ENCODE data around the gene HOXB6.

The HOXB6 gene

GRCh38 chr17:48551214-48551555, 53.6 kb downstream of the HOXB6 start:
- no peak for DNase-seq

- DNase-seq: no peak
Measured at GRCh38 chr17:48550502-48551213, 54.1 kb downstream of the HOXB6 start.

DNA sequence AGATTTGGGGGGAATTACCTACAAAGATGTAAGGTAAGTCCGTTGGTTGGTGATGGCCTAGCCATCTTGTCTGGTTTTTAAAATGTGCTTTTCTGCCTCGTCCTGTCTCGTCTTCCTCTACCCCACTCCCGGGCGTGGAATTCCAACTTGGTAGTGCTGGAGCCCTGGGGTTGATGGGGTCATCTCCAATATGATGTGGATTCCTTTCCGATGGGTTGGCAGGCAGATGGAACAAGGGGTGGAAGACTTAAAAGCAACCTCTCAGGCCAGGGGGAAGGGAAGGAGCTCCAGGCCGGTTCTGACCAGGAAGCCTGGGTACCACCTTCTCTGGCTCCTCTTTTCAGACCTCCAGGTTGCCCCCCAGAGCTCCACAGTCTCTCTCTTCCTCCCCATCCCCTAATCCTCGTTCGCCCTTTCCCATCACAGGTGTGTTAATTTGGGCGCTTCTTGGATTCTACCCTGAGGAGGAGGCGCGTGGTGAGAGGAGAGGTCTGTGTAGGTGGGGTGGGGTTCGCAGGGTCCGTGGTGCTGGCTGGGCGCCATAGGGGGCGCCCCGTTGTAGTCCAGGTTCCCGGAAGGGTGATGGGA, 54.8 kb downstream of the HOXB6 start:
- no peak for DNase-seq

GRCh38 chr17:48549281-48549630, 55.5 kb downstream of the HOXB6 start:
- no peak for DNase-seq

DNA sequence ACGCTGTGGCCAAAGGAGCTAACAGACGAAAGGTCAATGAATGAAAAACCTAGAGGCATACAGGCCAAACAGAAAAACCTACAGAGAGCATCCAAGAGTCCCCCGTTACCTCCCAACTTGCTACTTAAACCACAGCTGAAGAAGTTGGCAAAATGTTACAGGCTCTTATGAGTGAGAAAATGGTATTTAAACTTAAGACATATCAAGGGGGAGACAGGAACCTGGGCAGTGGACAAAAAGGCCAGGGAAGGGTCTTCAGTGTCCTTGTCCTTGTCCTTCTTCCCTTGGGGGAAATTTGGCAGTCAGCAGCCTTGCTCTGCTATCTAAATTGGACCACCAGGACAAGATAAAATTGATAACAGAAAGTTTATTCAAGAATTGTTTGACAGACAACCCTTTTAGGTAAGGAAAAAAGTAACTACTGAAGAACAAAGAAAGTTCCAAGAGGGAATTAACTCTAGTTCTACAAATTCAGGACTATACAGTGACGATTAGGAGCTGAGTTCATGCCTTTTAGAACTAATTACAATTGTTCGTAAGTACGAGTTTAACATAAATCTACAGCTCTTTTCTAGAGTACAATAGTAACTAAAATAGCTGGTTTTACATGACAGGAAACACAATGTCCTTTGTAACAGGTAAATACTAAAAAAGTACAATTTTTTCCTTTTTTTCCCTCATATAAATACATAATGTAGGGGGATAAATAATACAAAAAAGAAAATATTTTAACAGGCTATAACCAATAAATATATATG, 56.1 kb downstream of the HOXB6 start:
- no peak for DNase-seq

- no peak for DNase-seq
Measured at GRCh38 chr17:48547808-48548522, 56.8 kb downstream of the HOXB6 start.

GRCh38 chr17:48546924-48547807, 57.6 kb downstream of the HOXB6 start:
- DNase-seq: no peak

GRCh38 chr17:48546137-48546923, 58.5 kb downstream of the HOXB6 start:
- no peak for DNase-seq
